LNCaP clone FGC (cell line): ENCODE data around the gene ID3.

ENCODE experiments used
- DNase-seq: peaks from one replicate; pipeline ENCODE4 v3.0.0-alpha.2; 2011; ENCODE audit warnings: low read depth
- H3K4me3 ChIP-seq: 2 replicates; pipeline ENCODE4 v1.5.1; 2011; ENCODE audit warnings: mild to moderate bottlenecking, low read depth, low read length, control low read depth
- CTCF ChIP-seq: IDR thresholded peaks from 2 replicates; pipeline ENCODE4 v1.5.1; 2012; ENCODE audit warnings: mild to moderate bottlenecking; ENCODE audit not compliant: control insufficient read depth, insufficient read depth; ENCODE audit errors: extremely low read depth

The ID3 gene

GRCh38 chr1:23554481-23555269 lies 4.6 kb downstream of the ID3 start:
- peak overlapping the region; percentile 38 for H3K4me3 ChIP-seq
- peak; percentile 31 for TF ChIP-seq CTCF
- no peak for DNase-seq

- no peak for TF ChIP-seq CTCF
- peak overlapping the region; percentile 38 for H3K4me3 ChIP-seq
- no peak for DNase-seq
Measured at GRCh38 chr1:23554127-23554480, 5.2 kb downstream of the ID3 start.

GRCh38 chr1:23553231-23554126 lies 5.8 kb downstream of the ID3 start:
- TF ChIP-seq CTCF = no peak
- no peak for DNase-seq
- no peak overlapping the region for H3K4me3 ChIP-seq

- no peak for TF ChIP-seq CTCF
- DNase-seq = no peak
- H3K4me3 ChIP-seq = no peak overlapping the region
Measured at GRCh38 chr1:23551849-23552248, 7.5 kb downstream of the ID3 start.

- TF ChIP-seq CTCF = no peak
- DNase-seq = no peak
- no peak overlapping the region for H3K4me3 ChIP-seq
Measured at GRCh38 chr1:23548704-23549143, 10.6 kb downstream of the ID3 start.

GRCh38 chr1:23546897-23547584 lies 12.3 kb downstream of the ID3 start:
- no peak overlapping the region for H3K4me3 ChIP-seq
- no peak for DNase-seq
- TF ChIP-seq CTCF = no peak
